Thyroid gland (tissue), 4 donors: Measurements from ENCODE around the gene DCLK2. TPM values are rescaled to one million over a fixed set of nuclear protein-coding genes. Genes with fewer than 3 reads are reported as not detected.

Source experiments
- DNase-seq, 2 donors: peaks; one replicate each; pipeline ENCODE4 v3.0.0-alpha.2; 2019
- H3K27ac ChIP-seq, 3 donors: fragments of 200-600 bp; sonication (generic); 1 replicate in 2 of 3; 2 replicates in 1 of 3; pipeline ENCODE4 v1.5.1; 2016 to 2019; ENCODE audit warnings: mild to moderate bottlenecking in 1 of 3, moderate library complexity in 1 of 3
- H3K27me3 ChIP-seq: fragments of 200-600 bp; sonication (generic); one replicate; pipeline ENCODE4 v1.5.1; 2019
- H3K36me3 ChIP-seq, 2 donors: fragments of 200-600 bp; sonication (generic); one replicate each; pipeline ENCODE4 v1.5.1; 2016 to 2019
- H3K4me1 ChIP-seq, 2 donors: fragments of 200-600 bp; sonication (generic); one replicate each; pipeline ENCODE4 v1.5.1; 2017 to 2019
- H3K4me3 ChIP-seq, 3 donors: fragments of 200-600 bp; sonication (generic); replicated peaks in 1 of 3; 1 replicate in 2 of 3; 2 replicates in 1 of 3; pipeline ENCODE4 v1.5.1; 2016; ENCODE audit warnings: mild to moderate bottlenecking in 1 of 3
- H3K9me3 ChIP-seq: fragments of 200-600 bp; sonication (generic); one replicate; pipeline ENCODE4 v1.5.1; 2017
- POLR2A ChIP-seq, 2 donors: fragments of 450-650 bp; IDR thresholded peaks; one replicate each; pipeline ENCODE4 v1.6.1; 2017; ENCODE audit warnings: antibody characterized with exemption in 2 of 2, mild to moderate bottlenecking in 2 of 2, moderate library complexity in 1 of 2
- WGBS, 2 donors: methylation state at CpG; one replicate each; pipeline ENCODE4 v1.1.5; 2017; 5-methylcytosine and 5-hydroxymethylcytosine counted together
- intact Hi-C: fragments of 100-400 bp; cut with DNase I; formaldehyde crosslinking; loops from one replicate; pipeline ENCODE4 v1.15.1; 2023
- small RNA-seq: library from RNA; depleted of rRNA; stranded (forward); fragments of <200 nt; gene quantifications from one replicate; pipeline ENCODE3, GENCODE V24; 2016
- total RNA-seq, 4 donors: library from RNA; depleted of rRNA; stranded (reverse); fragments of >200 nt; gene quantifications; one replicate each; pipeline ENCODE4 v1.2.3, GENCODE V29; 2016
- TF ChIP-seq, protein P1 (sequence below), 6 experiments: fragments of 200-600 bp in 3 of 6; fragments of 450-650 bp in 3 of 6; sonication (generic) in 3 of 6; IDR thresholded peaks; one replicate each; pipeline ENCODE4 v1.5.1; 2016 to 2019; ENCODE audit warnings: antibody characterized with exemption in 6 of 6, mild to moderate bottlenecking in 2 of 6, inconsistent platforms in 1 of 6, moderate library complexity in 1 of 6

Gene DCLK2
- total RNA-seq, 4 donors from 2014 or later: 6.6 to 19.7 (median 12.3) TPM

DNA sequence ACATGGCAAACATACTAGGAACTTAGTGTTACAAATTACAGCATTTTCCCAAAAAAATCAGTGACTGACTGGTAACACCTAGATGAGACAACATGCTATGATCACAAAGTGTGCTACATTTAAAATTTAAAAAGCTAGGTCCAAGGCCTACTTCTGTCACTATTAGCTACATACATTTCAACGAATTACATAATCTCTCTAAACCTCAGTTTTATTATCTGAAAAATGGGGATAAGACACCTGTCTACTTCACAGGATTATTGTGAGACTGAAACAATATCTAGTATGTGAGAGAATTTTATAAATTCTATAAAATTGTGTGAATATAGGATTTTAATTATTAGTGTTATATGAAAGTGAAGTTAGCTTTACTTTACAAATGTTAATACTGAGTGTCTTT lies 228.5 kb downstream of the DCLK2 start:
- Histone ChIP-seq H3K27ac (no peak overlapping the region), H3K4me1 (peaks cover 0 to 5% of the 10 kb centered on the region in 2 donors), H3K36me3 (no peaks in the 10 kb centered on the region), H3K4me3 (no peak overlapping the region), H3K27me3 (no peaks in the 10 kb centered on the region), H3K9me3 (no peaks in the 10 kb centered on the region)
- no peak for DNase-seq
- 95% methylated on average over 1 of the region's 1 CpG for WGBS, 2 donors
- intact Hi-C loops: no loop called here
- TF ChIP-seq POLR2A (IDR thresholded peaks at IDR 0.05): no peak
- TF ChIP-seq, protein P1, sequence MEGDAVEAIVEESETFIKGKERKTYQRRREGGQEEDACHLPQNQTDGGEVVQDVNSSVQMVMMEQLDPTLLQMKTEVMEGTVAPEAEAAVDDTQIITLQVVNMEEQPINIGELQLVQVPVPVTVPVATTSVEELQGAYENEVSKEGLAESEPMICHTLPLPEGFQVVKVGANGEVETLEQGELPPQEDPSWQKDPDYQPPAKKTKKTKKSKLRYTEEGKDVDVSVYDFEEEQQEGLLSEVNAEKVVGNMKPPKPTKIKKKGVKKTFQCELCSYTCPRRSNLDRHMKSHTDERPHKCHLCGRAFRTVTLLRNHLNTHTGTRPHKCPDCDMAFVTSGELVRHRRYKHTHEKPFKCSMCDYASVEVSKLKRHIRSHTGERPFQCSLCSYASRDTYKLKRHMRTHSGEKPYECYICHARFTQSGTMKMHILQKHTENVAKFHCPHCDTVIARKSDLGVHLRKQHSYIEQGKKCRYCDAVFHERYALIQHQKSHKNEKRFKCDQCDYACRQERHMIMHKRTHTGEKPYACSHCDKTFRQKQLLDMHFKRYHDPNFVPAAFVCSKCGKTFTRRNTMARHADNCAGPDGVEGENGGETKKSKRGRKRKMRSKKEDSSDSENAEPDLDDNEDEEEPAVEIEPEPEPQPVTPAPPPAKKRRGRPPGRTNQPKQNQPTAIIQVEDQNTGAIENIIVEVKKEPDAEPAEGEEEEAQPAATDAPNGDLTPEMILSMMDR (IDR thresholded peaks at IDR 0.05): no peak

Small RNA genes within 50 kb of the gene (small RNA-seq; reads per million reads assigned to genes)
- gene RNU7-194P: not detected
